ENCODE data around the gene ZFHX3.

Gene ZFHX3

GRCh38 chr16:72944757-72945485, 103.0 kb downstream of the ZFHX3 start:
- TF ChIP-seq, protein P1, sequence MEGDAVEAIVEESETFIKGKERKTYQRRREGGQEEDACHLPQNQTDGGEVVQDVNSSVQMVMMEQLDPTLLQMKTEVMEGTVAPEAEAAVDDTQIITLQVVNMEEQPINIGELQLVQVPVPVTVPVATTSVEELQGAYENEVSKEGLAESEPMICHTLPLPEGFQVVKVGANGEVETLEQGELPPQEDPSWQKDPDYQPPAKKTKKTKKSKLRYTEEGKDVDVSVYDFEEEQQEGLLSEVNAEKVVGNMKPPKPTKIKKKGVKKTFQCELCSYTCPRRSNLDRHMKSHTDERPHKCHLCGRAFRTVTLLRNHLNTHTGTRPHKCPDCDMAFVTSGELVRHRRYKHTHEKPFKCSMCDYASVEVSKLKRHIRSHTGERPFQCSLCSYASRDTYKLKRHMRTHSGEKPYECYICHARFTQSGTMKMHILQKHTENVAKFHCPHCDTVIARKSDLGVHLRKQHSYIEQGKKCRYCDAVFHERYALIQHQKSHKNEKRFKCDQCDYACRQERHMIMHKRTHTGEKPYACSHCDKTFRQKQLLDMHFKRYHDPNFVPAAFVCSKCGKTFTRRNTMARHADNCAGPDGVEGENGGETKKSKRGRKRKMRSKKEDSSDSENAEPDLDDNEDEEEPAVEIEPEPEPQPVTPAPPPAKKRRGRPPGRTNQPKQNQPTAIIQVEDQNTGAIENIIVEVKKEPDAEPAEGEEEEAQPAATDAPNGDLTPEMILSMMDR (IDR thresholded peaks at IDR 0.05; ENCODE audit: unreplicated experiment in 3 of 3): no peak
- peak overlapping the region in 2 of 3 experiments; percentile 56 to 60 for H3K27ac Mint-ChIP-seq
- H3K4me1 Mint-ChIP-seq: peaks cover 37% of the 10 kb centered on the region
- no peaks in the 10 kb centered on the region for H3K9me3 Mint-ChIP-seq
- no peaks in the 10 kb centered on the region for H3K27me3 Mint-ChIP-seq (ENCODE audit: low read depth)
- no peak overlapping the region for H3K4me3 Mint-ChIP-seq
- H3K36me3 Mint-ChIP-seq (ENCODE audit: low read depth): peaks cover 48% of the 10 kb centered on the region

GRCh38 chr16:72942021-72942420, 105.9 kb downstream of the ZFHX3 start:
- Mint-ChIP-seq H3K4me3 (no peak overlapping the region), H3K9me3 (no peaks in the 10 kb centered on the region), H3K36me3 (ENCODE audit: low read depth) (peaks cover 26% of the 10 kb centered on the region), H3K27me3 (ENCODE audit: low read depth) (no peaks in the 10 kb centered on the region), H3K27ac (no peak overlapping the region), H3K4me1 (peaks cover 39% of the 10 kb centered on the region)
- TF ChIP-seq, protein P1 (IDR thresholded peaks at IDR 0.05; ENCODE audit: unreplicated experiment in 3 of 3): no peak

- TF ChIP-seq, protein P1 (IDR thresholded peaks at IDR 0.05; ENCODE audit: unreplicated experiment in 3 of 3): no peak
- Mint-ChIP-seq H3K9me3 (no peaks in the 10 kb centered on the region), H3K4me1 (peaks cover 39% of the 10 kb centered on the region), H3K27me3 (ENCODE audit: low read depth) (no peaks in the 10 kb centered on the region), H3K27ac (no peak overlapping the region), H3K4me3 (no peak overlapping the region), H3K36me3 (ENCODE audit: low read depth) (peaks cover 20% of the 10 kb centered on the region)
These were observed 107.0 kb downstream of the ZFHX3 start for GRCh38 chr16:72940886-72941285.

- peak overlapping the region; percentile 3 to 97 (median 87) for H3K27ac Mint-ChIP-seq
- peaks cover 17% of the 10 kb centered on the region for H3K36me3 Mint-ChIP-seq (ENCODE audit: low read depth)
- TF ChIP-seq, protein P1 (IDR thresholded peaks at IDR 0.05; ENCODE audit: unreplicated experiment in 3 of 3): no peak
- peaks cover 47% of the 10 kb centered on the region for H3K4me1 Mint-ChIP-seq
- no peaks in the 10 kb centered on the region for H3K27me3 Mint-ChIP-seq (ENCODE audit: low read depth)
- no peaks in the 10 kb centered on the region for H3K9me3 Mint-ChIP-seq
- peak overlapping the region in 1 of 3 experiments; percentile 34 for H3K4me3 Mint-ChIP-seq
These were observed 108.7 kb downstream of the ZFHX3 start for GRCh38 chr16:72939247-72939646.

GRCh38 chr16:72938795-72939164, 109.1 kb downstream of the ZFHX3 start:
- peaks cover 13% of the 10 kb centered on the region for H3K36me3 Mint-ChIP-seq (ENCODE audit: low read depth)
- H3K27ac Mint-ChIP-seq: peak overlapping the region; percentile 3 to 97 (median 87)
- H3K27me3 Mint-ChIP-seq (ENCODE audit: low read depth): no peaks in the 10 kb centered on the region
- peak overlapping the region in 1 of 3 experiments; percentile 34 for H3K4me3 Mint-ChIP-seq
- peaks cover 47% of the 10 kb centered on the region for H3K4me1 Mint-ChIP-seq
- H3K9me3 Mint-ChIP-seq: no peaks in the 10 kb centered on the region
- TF ChIP-seq, protein P1 (IDR thresholded peaks at IDR 0.05; ENCODE audit: unreplicated experiment in 3 of 3): no peak

All from nephron (organoid).